ENCODE data around the gene TMEM185B.

GRCh38 chr2:120239488-120240287 lies 16.5 kb upstream of the TMEM185B start:
- TF ChIP-seq CTCF (IDR thresholded peaks at IDR 0.05) (no peak), POLR2A (IDR thresholded peaks at IDR 0.05) (no peak)
